K562 (cell line): ENCODE data around the gene MYOZ1. TPM values are rescaled to one million over a fixed set of nuclear protein-coding genes. Genes with fewer than 3 reads are reported as not detected.
A peak's percentile ranks its signal among the peaks of the same experiment; 100 is the strongest.

ENCODE experiments used
- E2F6 ChIP-seq, 2 experiments: IDR thresholded peaks; 2 replicates each; pipeline ENCODE4 v1.6.1; 2011; ENCODE audit warnings: borderline replicate concordance in 1 of 2, control low read depth in 1 of 2, low read depth in 1 of 2, low read length in 1 of 2, mild to moderate bottlenecking in 1 of 2, mixed read lengths in 1 of 2, moderate library complexity in 1 of 2; ENCODE audit not compliant: insufficient read depth in 1 of 2, insufficient read length in 1 of 2, poor library complexity in 1 of 2, severe bottlenecking in 1 of 2; ENCODE audit errors: extremely low read depth in 1 of 2
- HDAC8 ChIP-seq: fragments of 450-650 bp; IDR thresholded peaks from 2 replicates; pipeline ENCODE4 v1.6.1; 2016; ENCODE audit warnings: mild to moderate bottlenecking, missing genetic modification characterization, moderate library complexity, missing compliant biosample characterization
- JUNB ChIP-seq: fragments of 450-650 bp; formaldehyde crosslinking; conservative IDR thresholded peaks from 2 replicates; pipeline ENCODE4 v1.4.0; 2020; ENCODE audit warnings: mild to moderate bottlenecking
- JUND ChIP-seq, 2 experiments: IDR thresholded peaks; 2 replicates in 1 of 2; 3 replicates in 1 of 2; pipeline ENCODE4 v1.6.1; 2011; ENCODE audit warnings: borderline replicate concordance in 2 of 2, low read depth in 2 of 2, low read length in 2 of 2, improper control_type of control experiment in 1 of 2, missing biosample characterization in 1 of 2, missing genetic modification characterization in 1 of 2, missing genetic modification reagents in 1 of 2
- MEF2A ChIP-seq: IDR thresholded peaks from 2 replicates; pipeline ENCODE4 v1.6.1; 2011; ENCODE audit warnings: low read depth, mild to moderate bottlenecking, low read length, moderate library complexity; ENCODE audit not compliant: control insufficient read depth
- MEF2D ChIP-seq: conservative IDR thresholded peaks from 2 replicates; pipeline ENCODE4 v1.6.1; 2016; ENCODE audit warnings: low read depth, missing genetic modification characterization, missing compliant biosample characterization
- MEIS2 ChIP-seq: fragments of 450-650 bp; IDR thresholded peaks from 2 replicates; pipeline ENCODE4 v1.6.1; 2014; ENCODE audit warnings: mild to moderate bottlenecking; ENCODE audit not compliant: partially characterized antibody
- SAFB2 ChIP-seq: fragments of 200-400 bp; formaldehyde crosslinking; IDR thresholded peaks from 2 replicates; pipeline ENCODE4 v1.6.1; 2018; ENCODE audit warnings: borderline replicate concordance, low read length, low read depth, moderate library complexity; ENCODE audit not compliant: severe bottlenecking
- SMAD3 ChIP-seq: fragments of 450-650 bp; formaldehyde crosslinking; conservative IDR thresholded peaks from 2 replicates; pipeline ENCODE4 v1.4.0; 2020; ENCODE audit warnings: mild to moderate bottlenecking
- USF1 ChIP-seq: sonication (generic); formaldehyde crosslinking; IDR thresholded peaks from 2 replicates; pipeline ENCODE4 v1.9.0; 2022; ENCODE audit warnings: mild to moderate bottlenecking, missing genetic modification reagents
- polyA plus RNA-seq, 8 experiments: library from polyadenylated mRNA; depleted of rRNA in 4 of 8; stranded (reverse) in 5 of 8; unstranded in 3 of 8; fragments of >200 nt; fragmentation: Nextera tagmentation in 2 of 8; fragmentation: Illumina TruSeq in 1 of 8; extraction: Ambion mirVana in 2 of 8; extraction: Trizol in 1 of 8; gene quantifications; 2 replicates each; pipeline versions ENCODE4 v1.2.1 to v1.2.3, GENCODE V29; 2011 to 2014; ENCODE audit warnings: inconsistent platforms in 1 of 8, missing spikeins in 1 of 8
- total RNA-seq, 7 experiments: library from RNA; depleted of rRNA in 6 of 7; stranded (reverse); fragments of >200 nt in 6 of 7; fragmentation: Illumina TruSeq in 2 of 7; extraction: Trizol in 2 of 7; gene quantifications; 2 replicates each; pipeline versions ENCODE4 v1.2.1 to v1.2.3, GENCODE V29; 2011 to 2021; ENCODE audit warnings: low replicate concordance in 1 of 7

Gene MYOZ1
- total and polyA plus RNA-seq, 9 of the 15 experiments (the other 6 are each of a cell fraction or from before 2014, with no cell fraction given) = 0.03 to 0.18 (median 0.07) TPM; not detected in 5

GRCh38 chr10:73650537-73651331, 9.5 kb upstream of the MYOZ1 start (continued):
- TF ChIP-seq MEIS2 (no peak), HDAC8 (tag) (no peak), USF1 (CRISPR knock-in tag) (peak; percentile 22; the same call in 1 of the 2 replicates), JUND (IDR thresholded peaks at IDR 0.05; ENCODE audit: borderline replicate concordance, low read depth, low read length) (no peak), JUND (tag; IDR thresholded peaks at IDR 0.05; ENCODE audit: borderline replicate concordance, low read depth, low read length) (0 out of 3 replicates have a peak, but pooled peaks have one; percentile 5), SMAD3 (CRISPR knock-in tag) (no peak), MEF2A (peak; percentile 60; the same call in 1 of the 2 replicates), JUNB (peak; percentile 38; the same call in 1 of the 2 replicates), E2F6 (IDR thresholded peaks at IDR 0.05; ENCODE audit: borderline replicate concordance in 1 of 2, extremely low read depth in 1 of 2, insufficient read depth in 1 of 2, insufficient read length in 1 of 2, low read depth in 1 of 2, low read length in 1 of 2, poor library complexity in 1 of 2, severe bottlenecking in 1 of 2) (no peak), SAFB2 (no peak), MEF2D (tag) (0 out of 2 replicates have a peak, but pooled peaks have one; percentile 35)
